GM12878 (cell line): ENCODE data around the gene TNRC18. TPM values are rescaled to one million over a fixed set of nuclear protein-coding genes. Genes with fewer than 3 reads are reported as not detected.

ENCODE experiments used
- BRCA1 ChIP-seq: IDR thresholded peaks from 2 replicates; pipeline ENCODE4 v1.6.1; 2011; ENCODE audit warnings: low read depth, low read length, improper control_type of control experiment
- CEBPZ ChIP-seq: fragments of 150-350 bp; IDR thresholded peaks from 2 replicates; pipeline ENCODE4 v1.6.1; 2016; ENCODE audit warnings: low read depth, low read length
- CTCF ChIP-seq, 3 experiments: IDR thresholded peaks in 2 of 3; conservative IDR thresholded peaks in 1 of 3; 2 replicates each; pipeline ENCODE4 v1.5.1; 2011; ENCODE audit warnings: low read depth in 3 of 3, low read length in 3 of 3, mild to moderate bottlenecking in 3 of 3, control low read depth in 2 of 3, moderate library complexity in 2 of 3, inconsistent platforms in 1 of 3, mixed read lengths in 1 of 3; ENCODE audit not compliant: control insufficient read depth in 2 of 3, insufficient read depth in 1 of 3; ENCODE audit errors: extremely low read depth in 1 of 3
- EED ChIP-seq: sonication (generic); IDR thresholded peaks from 2 replicates; pipeline ENCODE4 v1.6.1; 2016; ENCODE audit warnings: antibody characterized with exemption, low read depth
- EP300 ChIP-seq, 2 experiments: fragments of 150-350 bp in 1 of 2; IDR thresholded peaks; 2 replicates each; pipeline ENCODE4 v1.6.1; 2011 to 2012; ENCODE audit warnings: low read depth in 2 of 2, low read length in 2 of 2, borderline replicate concordance in 1 of 2, improper control_type of control experiment in 1 of 2, inconsistent platforms in 1 of 2; ENCODE audit not compliant: control insufficient read depth in 1 of 2
- EZH2 ChIP-seq: IDR thresholded peaks from 2 replicates; pipeline ENCODE4 v1.6.1; 2012; ENCODE audit warnings: low read depth, mild to moderate bottlenecking, control low read depth, inconsistent platforms, low read length, borderline replicate concordance; ENCODE audit not compliant: control insufficient read depth
- FOXK2 ChIP-seq: fragments of 450-650 bp; IDR thresholded peaks from 2 replicates; pipeline ENCODE4 v1.6.1; 2017; ENCODE audit warnings: mild to moderate bottlenecking, moderate library complexity
- GABPA ChIP-seq: IDR thresholded peaks from 2 replicates; pipeline ENCODE4 v1.6.1; 2014; ENCODE audit warnings: antibody characterized with exemption, low read depth, mild to moderate bottlenecking, inconsistent platforms
- JUND ChIP-seq: IDR thresholded peaks from 2 replicates; pipeline ENCODE4 v1.6.1; 2012; ENCODE audit warnings: low read depth, mild to moderate bottlenecking, low read length, improper control_type of control experiment, moderate library complexity
- KLF5 ChIP-seq: fragments of 450-650 bp; IDR thresholded peaks from 2 replicates; pipeline ENCODE4 v1.6.1; 2014; ENCODE audit warnings: mild to moderate bottlenecking; ENCODE audit not compliant: partially characterized antibody
- POLR2A ChIP-seq: IDR thresholded peaks from 2 replicates; pipeline ENCODE4 v1.6.1; 2011; ENCODE audit warnings: low read depth, mild to moderate bottlenecking, low read length
- SMAD1 ChIP-seq: fragments of 450-650 bp; IDR thresholded peaks from 2 replicates; pipeline ENCODE4 v1.6.1; 2018; ENCODE audit warnings: mild to moderate bottlenecking, low read depth; ENCODE audit not compliant: partially characterized antibody
- SREBF1 ChIP-seq: IDR thresholded peaks from 2 replicates; pipeline ENCODE4 v1.6.1; 2012; ENCODE audit warnings: mild to moderate bottlenecking, low read length
- SRF ChIP-seq, 2 experiments: IDR thresholded peaks; 2 replicates each; pipeline ENCODE4 v1.6.1; 2011; ENCODE audit warnings: low read depth in 2 of 2, low read length in 2 of 2, mild to moderate bottlenecking in 1 of 2, moderate library complexity in 1 of 2
- YBX1 ChIP-seq: fragments of 450-650 bp; IDR thresholded peaks from 2 replicates; pipeline ENCODE4 v1.6.1; 2016; ENCODE audit warnings: antibody characterized with exemption
- ZBTB11 ChIP-seq: fragments of 450-650 bp; formaldehyde crosslinking; IDR thresholded peaks from 2 replicates; pipeline ENCODE4 v1.5.0; 2022; ENCODE audit warnings: mild to moderate bottlenecking, missing genetic modification characterization
- polyA plus RNA-seq, 11 experiments: library from polyadenylated mRNA; depleted of rRNA in 4 of 11; unstranded in 6 of 11; stranded (reverse) in 5 of 11; fragments of >200 nt; fragmentation: Nextera tagmentation in 4 of 11; fragmentation: Illumina TruSeq in 1 of 11; extraction: Ambion mirVana in 4 of 11; extraction: Trizol in 1 of 11; gene quantifications; 1 replicate in 1 of 11; 2 replicates in 10 of 11; pipeline versions ENCODE4 v1.2.1 to v1.2.3, GENCODE V29; 2011 to 2016; ENCODE audit warnings: inconsistent platforms in 2 of 11, missing spikeins in 2 of 11, low read depth in 1 of 11
- total RNA-seq, 4 experiments: library from RNA; depleted of rRNA in 3 of 4; stranded (reverse); fragments of >200 nt in 3 of 4; fragmentation: Illumina TruSeq in 1 of 4; extraction: Trizol in 1 of 4; gene quantifications; 2 replicates each; pipeline versions ENCODE4 v1.2.1 to v1.2.3, GENCODE V29; 2013 to 2021
- TF ChIP-seq, protein P1 (sequence below): fragments of 150-350 bp; IDR thresholded peaks from 2 replicates; pipeline ENCODE4 v1.6.1; 2014; ENCODE audit warnings: mild to moderate bottlenecking, low read depth, low read length
- TF ChIP-seq, protein P2 (sequence below): fragments of 450-650 bp; IDR thresholded peaks from 2 replicates; pipeline ENCODE4 v1.6.1; 2017; ENCODE audit warnings: mild to moderate bottlenecking, low read depth, inconsistent platforms; ENCODE audit not compliant: poor library complexity, severe bottlenecking

Gene TNRC18
- total and polyA plus RNA-seq, 10 of the 15 experiments (the other 5 are each of a cell fraction or from before 2014, with no cell fraction given): 0.02 to 31.7 (median 5.4) TPM

DNA sequence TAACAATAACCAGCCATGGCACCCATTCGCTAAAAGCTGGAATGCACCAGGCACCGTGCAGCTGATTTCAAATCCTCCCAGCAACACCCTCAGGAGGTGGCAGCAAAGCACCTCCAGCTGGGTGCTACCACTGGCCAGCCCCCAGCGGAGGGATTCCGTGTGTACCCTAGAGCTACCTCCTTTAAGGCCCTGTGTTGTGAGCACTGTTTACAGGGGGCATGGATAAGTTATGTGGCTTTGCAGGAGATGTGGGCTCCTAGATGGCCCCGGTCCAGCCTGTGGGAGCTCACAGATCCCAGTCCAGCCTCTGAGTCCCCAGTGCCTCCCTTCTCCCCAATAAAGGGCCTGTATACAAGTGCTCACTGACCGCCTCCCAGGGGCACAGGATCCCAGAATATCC lies 27.1 kb downstream of the TNRC18 start (continued):
- TF ChIP-seq BRCA1: no peak
- TF ChIP-seq SREBF1: no peak
- peak; percentile 33 to 74 (median 46); a peak in 4 of 6 replicates for TF ChIP-seq CTCF (IDR thresholded peaks at IDR 0.05 in 2 of 3, conservative IDR thresholded peaks at IDR 0.05 in 1 of 3; ENCODE audit: control insufficient read depth in 2 of 3, extremely low read depth in 1 of 3, insufficient read depth in 1 of 3, low read depth in 3 of 3, low read length in 3 of 3)
- no peak for TF ChIP-seq YBX1
- no peak for TF ChIP-seq JUND
- peak; percentile 3; the same call in 1 of the 2 replicates for TF ChIP-seq EED
- no peak for TF ChIP-seq GABPA
- no peak for TF ChIP-seq EP300 (IDR thresholded peaks at IDR 0.05; ENCODE audit: borderline replicate concordance in 1 of 2, control insufficient read depth in 1 of 2, low read depth in 2 of 2, low read length in 2 of 2)
- TF ChIP-seq, protein P1, sequence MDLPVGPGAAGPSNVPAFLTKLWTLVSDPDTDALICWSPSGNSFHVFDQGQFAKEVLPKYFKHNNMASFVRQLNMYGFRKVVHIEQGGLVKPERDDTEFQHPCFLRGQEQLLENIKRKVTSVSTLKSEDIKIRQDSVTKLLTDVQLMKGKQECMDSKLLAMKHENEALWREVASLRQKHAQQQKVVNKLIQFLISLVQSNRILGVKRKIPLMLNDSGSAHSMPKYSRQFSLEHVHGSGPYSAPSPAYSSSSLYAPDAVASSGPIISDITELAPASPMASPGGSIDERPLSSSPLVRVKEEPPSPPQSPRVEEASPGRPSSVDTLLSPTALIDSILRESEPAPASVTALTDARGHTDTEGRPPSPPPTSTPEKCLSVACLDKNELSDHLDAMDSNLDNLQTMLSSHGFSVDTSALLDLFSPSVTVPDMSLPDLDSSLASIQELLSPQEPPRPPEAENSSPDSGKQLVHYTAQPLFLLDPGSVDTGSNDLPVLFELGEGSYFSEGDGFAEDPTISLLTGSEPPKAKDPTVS: no peak
- TF ChIP-seq, protein P2, sequence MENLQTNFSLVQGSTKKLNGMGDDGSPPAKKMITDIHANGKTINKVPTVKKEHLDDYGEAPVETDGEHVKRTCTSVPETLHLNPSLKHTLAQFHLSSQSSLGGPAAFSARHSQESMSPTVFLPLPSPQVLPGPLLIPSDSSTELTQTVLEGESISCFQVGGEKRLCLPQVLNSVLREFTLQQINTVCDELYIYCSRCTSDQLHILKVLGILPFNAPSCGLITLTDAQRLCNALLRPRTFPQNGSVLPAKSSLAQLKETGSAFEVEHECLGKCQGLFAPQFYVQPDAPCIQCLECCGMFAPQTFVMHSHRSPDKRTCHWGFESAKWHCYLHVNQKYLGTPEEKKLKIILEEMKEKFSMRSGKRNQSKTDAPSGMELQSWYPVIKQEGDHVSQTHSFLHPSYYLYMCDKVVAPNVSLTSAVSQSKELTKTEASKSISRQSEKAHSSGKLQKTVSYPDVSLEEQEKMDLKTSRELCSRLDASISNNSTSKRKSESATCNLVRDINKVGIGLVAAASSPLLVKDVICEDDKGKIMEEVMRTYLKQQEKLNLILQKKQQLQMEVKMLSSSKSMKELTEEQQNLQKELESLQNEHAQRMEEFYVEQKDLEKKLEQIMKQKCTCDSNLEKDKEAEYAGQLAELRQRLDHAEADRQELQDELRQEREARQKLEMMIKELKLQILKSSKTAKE: peak; percentile 36
- no peak for TF ChIP-seq CEBPZ
- peak; percentile 41 for TF ChIP-seq FOXK2
- TF ChIP-seq EZH2: no peak
- no peak for TF ChIP-seq POLR2A
- TF ChIP-seq SRF (IDR thresholded peaks at IDR 0.05; ENCODE audit: low read depth in 2 of 2, low read length in 2 of 2): no peak
- no peak for TF ChIP-seq KLF5
- no peak for TF ChIP-seq ZBTB11 (CRISPR knock-in tag)
- TF ChIP-seq SMAD1: no peak
